DND-41 (cell line): ENCODE measurements around the gene NRXN3.
A peak's percentile ranks its signal among the peaks of the same experiment; 100 is the strongest.

Source experiments
- ATAC-seq: fragments of 200-7000 bp; cut with Tn5 transposase; 3 replicates; pipeline ENCODE4 v1.9.1; 2021; ENCODE audit warnings: low read depth; ENCODE audit not compliant: insufficient read depth
- DNase-seq: peaks from one replicate; pipeline ENCODE4 v3.0.0-alpha.2; 2020
- H2AFZ ChIP-seq: 2 replicates; pipeline ENCODE4 v1.6.0; 2012; ENCODE audit warnings: low read depth, low read length
- H3K27ac ChIP-seq: 2 replicates; pipeline ENCODE4 v1.5.1; 2012; ENCODE audit warnings: low read length, inconsistent platforms
- H3K27me3 ChIP-seq: fragments of 200-600 bp; sonication (generic); 2 replicates; pipeline ENCODE4 v1.6.0; 2012; ENCODE audit warnings: low read length, mild to moderate bottlenecking, inconsistent platforms; ENCODE audit not compliant: insufficient read depth, poor library complexity
- H3K36me3 ChIP-seq: 2 replicates; pipeline ENCODE4 v1.5.1; 2012; ENCODE audit warnings: low read length, inconsistent platforms; ENCODE audit not compliant: insufficient read depth
- H3K4me1 ChIP-seq: 2 replicates; pipeline ENCODE4 v1.5.1; 2012; ENCODE audit warnings: mild to moderate bottlenecking, low read length; ENCODE audit not compliant: insufficient read depth
- H3K4me2 ChIP-seq: 2 replicates; pipeline ENCODE4 v1.6.0; 2012; ENCODE audit warnings: mild to moderate bottlenecking, moderate library complexity, low read length, inconsistent platforms; ENCODE audit not compliant: insufficient read depth
- H3K4me3 ChIP-seq, 2 experiments: fragments of 200-600 bp in 1 of 2; shearing (Covaris generic) in 1 of 2; 2 replicates each; pipeline ENCODE4 v1.5.1; 2012 to 2016; ENCODE audit warnings: inconsistent platforms in 2 of 2, low read length in 2 of 2, mild to moderate bottlenecking in 2 of 2, low read depth in 1 of 2, moderate library complexity in 1 of 2
- H3K79me2 ChIP-seq: 2 replicates; pipeline ENCODE4 v1.6.0; 2012; ENCODE audit warnings: low read length, inconsistent platforms; ENCODE audit not compliant: insufficient read depth
- H3K9ac ChIP-seq: 2 replicates; pipeline ENCODE4 v1.6.0; 2012; ENCODE audit warnings: low read depth, mild to moderate bottlenecking, inconsistent platforms, low read length, moderate library complexity
- H3K9me3 ChIP-seq: 2 replicates; pipeline ENCODE4 v1.5.1; 2012; ENCODE audit warnings: low read length, moderate library complexity, mild to moderate bottlenecking, inconsistent platforms; ENCODE audit not compliant: insufficient read depth, severe bottlenecking
- H4K20me1 ChIP-seq: 2 replicates; pipeline ENCODE4 v1.6.0; 2012; ENCODE audit warnings: low read length; ENCODE audit not compliant: insufficient read depth
- CTCF ChIP-seq: IDR thresholded peaks from 2 replicates; pipeline ENCODE4 v1.5.1; 2012; ENCODE audit warnings: borderline replicate concordance, low read length, moderate library complexity, mild to moderate bottlenecking; ENCODE audit not compliant: poor library complexity, severe bottlenecking; ENCODE audit errors: extremely low read depth
- EZH2 ChIP-seq: IDR thresholded peaks from 3 replicates; pipeline ENCODE4 v1.6.1; 2012; ENCODE audit warnings: borderline replicate concordance, low read depth, mild to moderate bottlenecking, moderate library complexity, low read length, inconsistent platforms; ENCODE audit not compliant: severe bottlenecking

NRXN3 gene

GRCh38 chr14:79712302-79712950 is 1542.3 kb downstream of the NRXN3 start:
- H3K27ac ChIP-seq = no peak overlapping the region
- no peak overlapping the region for H3K4me2 ChIP-seq
- DNase-seq = no peak
- H3K79me2 ChIP-seq = no peaks in the 10 kb centered on the region
- H3K27me3 ChIP-seq = no peaks in the 10 kb centered on the region
- no peak for ATAC-seq
- no peaks in the 10 kb centered on the region for H3K9me3 ChIP-seq
- H3K9ac ChIP-seq = no peak overlapping the region
- H3K4me1 ChIP-seq = no peaks in the 10 kb centered on the region
- H3K4me3 ChIP-seq = no peak overlapping the region
- TF ChIP-seq EZH2 (no peak), CTCF (no peak)
- no peak overlapping the region for H2AFZ ChIP-seq
- no peaks in the 10 kb centered on the region for H3K36me3 ChIP-seq
- H4K20me1 ChIP-seq = no peaks in the 10 kb centered on the region

GRCh38 chr14:79721399-79722084 is 1551.4 kb downstream of the NRXN3 start:
- TF ChIP-seq CTCF (no peak), EZH2 (no peak)
- Histone ChIP-seq H3K4me1 (peaks cover 22% of the 10 kb centered on the region), H3K4me2 (no peak overlapping the region), H3K36me3 (no peaks in the 10 kb centered on the region), H3K79me2 (no peaks in the 10 kb centered on the region), H3K27ac (no peak overlapping the region), H4K20me1 (no peaks in the 10 kb centered on the region), H2AFZ (no peak overlapping the region), H3K4me3 (no peak overlapping the region), H3K9ac (no peak overlapping the region), H3K27me3 (no peaks in the 10 kb centered on the region), H3K9me3 (no peaks in the 10 kb centered on the region)
- DNase-seq (no peak), ATAC-seq (no peak)

GRCh38 chr14:79724934-79725717 is 1555.0 kb downstream of the NRXN3 start:
- Histone ChIP-seq H2AFZ (no peak overlapping the region), H3K79me2 (no peaks in the 10 kb centered on the region), H3K9ac (no peak overlapping the region), H3K4me2 (no peak overlapping the region), H3K4me1 (peaks cover 48% of the 10 kb centered on the region), H3K27ac (0 out of 2 replicates have a peak overlapping the region, but pooled peaks have one; percentile 33), H3K4me3 (no peak overlapping the region), H4K20me1 (no peaks in the 10 kb centered on the region), H3K27me3 (no peaks in the 10 kb centered on the region), H3K36me3 (no peaks in the 10 kb centered on the region), H3K9me3 (no peaks in the 10 kb centered on the region)
- ATAC-seq = peak; percentile 54
- TF ChIP-seq CTCF = no peak
- no peak for TF ChIP-seq EZH2
- peak; percentile 72 for DNase-seq
